Activated naive CD4-positive, alpha-beta T cell treated with anti-CD3 and anti-CD28 coated beads, Interleukin-2, amount 10 ng/mL, durations not matched to agents 7 days and 5 days (primary cell): ENCODE results near the gene KSR1.

Source experiments
- CTCF ChIA-PET: fragments of 350-600 bp; sonication (Branson Sonifier 250); formaldehyde crosslinking; loops from one replicate; lab custom pipeline; 2021; ENCODE audit warnings: antibody characterized with exemption; lab: Charles Lee
- DNase-seq: peaks from one replicate; pipeline ENCODE4 v3.0.0-alpha.2; 2020
- H3K27ac Mint-ChIP-seq: one replicate; pipeline ENCODE4 v1.8.0; 2021; ENCODE audit warnings: mild to moderate bottlenecking, moderate library complexity, mixed read lengths
- H3K27me3 Mint-ChIP-seq: one replicate; pipeline ENCODE4 v1.8.0; 2021; ENCODE audit warnings: mild to moderate bottlenecking, mixed read lengths
- H3K36me3 Mint-ChIP-seq: one replicate; pipeline ENCODE4 v1.8.0; 2021; ENCODE audit warnings: mixed read lengths
- H3K4me1 Mint-ChIP-seq: one replicate; pipeline ENCODE4 v1.8.0; 2021; ENCODE audit warnings: mixed read lengths
- H3K4me3 Mint-ChIP-seq: one replicate; pipeline ENCODE4 v1.8.0; 2021; ENCODE audit warnings: mild to moderate bottlenecking, moderate library complexity, mixed read lengths
- H3K9me3 Mint-ChIP-seq: one replicate; pipeline ENCODE4 v1.8.0; 2021; ENCODE audit warnings: mixed read lengths

KSR1 gene

GRCh38 chr17:27553019-27553511, 96.8 kb downstream of the KSR1 start:
- no peaks in the 10 kb centered on the region for H3K27me3 Mint-ChIP-seq
- peaks cover 21% of the 10 kb centered on the region for H3K36me3 Mint-ChIP-seq
- no peak for DNase-seq
- no peaks in the 10 kb centered on the region for H3K9me3 Mint-ChIP-seq
- H3K4me3 Mint-ChIP-seq: no peak overlapping the region
- H3K27ac Mint-ChIP-seq: no peak overlapping the region
- CTCF ChIA-PET: interaction anchor here (0.9 to 1.0 kb wide), 2 partner anchors 46 to 97 kb away, joined by 3 read pairs; partner anchors contain the start of gene KSR1
- H3K4me1 Mint-ChIP-seq: peaks cover 20% of the 10 kb centered on the region

GRCh38 chr17:27554152-27554551, 97.9 kb downstream of the KSR1 start:
- no peak for DNase-seq
- Mint-ChIP-seq H3K36me3 (peaks cover 22% of the 10 kb centered on the region), H3K27ac (no peak overlapping the region), H3K27me3 (no peaks in the 10 kb centered on the region), H3K9me3 (no peaks in the 10 kb centered on the region), H3K4me1 (peaks cover 20% of the 10 kb centered on the region), H3K4me3 (no peak overlapping the region)
- CTCF ChIA-PET: interaction anchor here (0.9 kb wide), 1 partner anchor 98 kb away, joined by 3 read pairs; the partner anchor contains the start of gene KSR1

DNA sequence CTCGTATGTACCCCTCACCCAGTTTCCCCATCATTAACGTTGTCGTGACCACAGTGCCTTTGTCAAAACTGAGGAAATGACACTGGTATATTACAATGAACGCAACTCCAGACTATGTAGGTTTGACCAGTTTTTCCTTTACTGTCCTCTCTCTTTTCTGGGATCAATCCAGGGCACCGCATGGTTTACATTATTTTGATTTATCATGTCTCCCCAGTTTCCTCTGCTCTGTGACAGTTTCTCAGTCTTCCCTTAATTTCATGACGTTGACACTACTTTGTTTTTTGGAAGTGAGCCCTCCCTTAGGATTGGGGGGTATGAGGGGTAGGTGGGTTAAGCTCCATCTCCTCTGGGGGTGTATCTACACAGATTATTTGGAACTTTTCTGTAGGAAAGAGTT, 98.7 kb downstream of the KSR1 start:
- H3K36me3 Mint-ChIP-seq: peaks cover 27% of the 10 kb centered on the region
- CTCF ChIA-PET: no interaction called here
- H3K4me1 Mint-ChIP-seq: peaks cover 20% of the 10 kb centered on the region
- no peaks in the 10 kb centered on the region for H3K27me3 Mint-ChIP-seq
- no peak overlapping the region for H3K4me3 Mint-ChIP-seq
- H3K27ac Mint-ChIP-seq: no peak overlapping the region
- no peaks in the 10 kb centered on the region for H3K9me3 Mint-ChIP-seq
- no peak for DNase-seq

GRCh38 chr17:27555339-27555738, 99.1 kb downstream of the KSR1 start:
- no peak for DNase-seq
- H3K27ac Mint-ChIP-seq: no peak overlapping the region

GRCh38 chr17:27558341-27558740, 102.1 kb downstream of the KSR1 start:
- Mint-ChIP-seq H3K9me3 (no peaks in the 10 kb centered on the region), H3K4me3 (no peak overlapping the region), H3K27ac (no peak overlapping the region), H3K4me1 (peaks cover 18% of the 10 kb centered on the region), H3K36me3 (peaks cover 30% of the 10 kb centered on the region), H3K27me3 (no peaks in the 10 kb centered on the region)
- no peak for DNase-seq
- CTCF ChIA-PET: no interaction called here

More at GRCh38 chr17:27555339-27555738, 99.1 kb downstream of the KSR1 start:
- CTCF ChIA-PET: no interaction called here
- no peak overlapping the region for H3K4me3 Mint-ChIP-seq
- no peaks in the 10 kb centered on the region for H3K27me3 Mint-ChIP-seq
- H3K9me3 Mint-ChIP-seq: no peaks in the 10 kb centered on the region
- peaks cover 20% of the 10 kb centered on the region for H3K4me1 Mint-ChIP-seq
- peaks cover 27% of the 10 kb centered on the region for H3K36me3 Mint-ChIP-seq

DNA sequence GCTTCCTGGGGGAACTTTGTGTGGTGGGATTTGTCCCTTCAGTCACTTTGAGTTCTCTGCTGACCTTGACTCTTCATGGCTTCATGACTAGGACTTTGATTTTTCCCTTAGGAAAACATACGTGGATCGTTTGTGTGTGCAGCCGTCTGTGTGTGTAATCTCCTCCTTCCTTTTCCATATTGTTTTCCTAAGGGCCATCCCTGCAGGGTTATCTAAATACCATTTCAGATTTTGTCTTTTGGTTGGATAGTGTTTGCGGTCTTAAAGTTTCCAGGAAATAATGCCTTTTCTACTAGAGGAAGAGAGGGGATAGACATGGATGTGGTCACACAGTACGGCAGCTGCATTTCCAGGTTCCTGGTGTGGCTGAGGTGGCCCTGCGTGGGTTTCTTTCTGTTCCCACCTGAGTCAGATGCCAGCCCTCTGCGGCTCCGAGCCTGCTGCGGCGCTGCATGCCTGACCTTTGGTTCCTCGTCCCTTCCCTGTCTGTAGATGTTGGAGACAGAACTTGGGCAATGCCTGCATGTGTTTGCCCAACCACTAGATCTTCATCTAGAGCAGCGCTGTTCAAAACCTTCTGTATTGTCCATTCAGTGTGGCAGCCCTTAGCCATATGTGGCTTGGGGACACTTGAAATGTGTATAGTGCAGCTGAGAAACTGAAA, 102.7 kb downstream of the KSR1 start:
- H3K4me1 Mint-ChIP-seq: peaks cover 23% of the 10 kb centered on the region
- peaks cover 2% of the 10 kb centered on the region for H3K9me3 Mint-ChIP-seq
- no peak overlapping the region for H3K27ac Mint-ChIP-seq
- CTCF ChIA-PET: interaction anchor here (1.2 kb wide), 1 partner anchor 92 kb away, joined by 4 read pairs; no protein-coding TSS in a partner anchor
- H3K36me3 Mint-ChIP-seq: peaks cover 34% of the 10 kb centered on the region
- H3K4me3 Mint-ChIP-seq: no peak overlapping the region
- no peak for DNase-seq
- no peaks in the 10 kb centered on the region for H3K27me3 Mint-ChIP-seq

- CTCF ChIA-PET: interaction anchor here (0.8 to 1.2 kb wide), 2 partner anchors 9 to 93 kb away, joined by 3 to 4 read pairs; no protein-coding TSS in a partner anchor
- peaks cover 38% of the 10 kb centered on the region for H3K36me3 Mint-ChIP-seq
- H3K4me3 Mint-ChIP-seq: no peak overlapping the region
- H3K27me3 Mint-ChIP-seq: no peaks in the 10 kb centered on the region
- H3K9me3 Mint-ChIP-seq: peaks cover 2% of the 10 kb centered on the region
- no peak for DNase-seq
- no peak overlapping the region for H3K27ac Mint-ChIP-seq
- H3K4me1 Mint-ChIP-seq: peaks cover 29% of the 10 kb centered on the region
These were observed 103.5 kb downstream of the KSR1 start for GRCh38 chr17:27559506-27560481.

GRCh38 chr17:27560668-27561067, 104.4 kb downstream of the KSR1 start:
- no peak overlapping the region for H3K27ac Mint-ChIP-seq
- peaks cover 28% of the 10 kb centered on the region for H3K4me1 Mint-ChIP-seq
- H3K36me3 Mint-ChIP-seq: peaks cover 33% of the 10 kb centered on the region
- H3K4me3 Mint-ChIP-seq: no peak overlapping the region
- no peak for DNase-seq
- H3K27me3 Mint-ChIP-seq: no peaks in the 10 kb centered on the region
- peaks cover 2% of the 10 kb centered on the region for H3K9me3 Mint-ChIP-seq
- CTCF ChIA-PET: interaction anchor here (0.8 kb wide), 1 partner anchor 8 kb away, joined by 3 read pairs; no protein-coding TSS in a partner anchor

- Mint-ChIP-seq H3K4me1 (peaks cover 42% of the 10 kb centered on the region), H3K27me3 (no peaks in the 10 kb centered on the region), H3K9me3 (peaks cover 2% of the 10 kb centered on the region), H3K36me3 (peaks cover 34% of the 10 kb centered on the region), H3K27ac (peak overlapping the region; percentile 49), H3K4me3 (no peak overlapping the region)
- no peak for DNase-seq
- CTCF ChIA-PET: interaction anchor here (1.1 to 1.2 kb wide), 2 partner anchors 12 to 14 kb away, joined by 3 to 4 read pairs; no protein-coding TSS in a partner anchor
These were observed 106.7 kb downstream of the KSR1 start for GRCh38 chr17:27562777-27563455.

DNA sequence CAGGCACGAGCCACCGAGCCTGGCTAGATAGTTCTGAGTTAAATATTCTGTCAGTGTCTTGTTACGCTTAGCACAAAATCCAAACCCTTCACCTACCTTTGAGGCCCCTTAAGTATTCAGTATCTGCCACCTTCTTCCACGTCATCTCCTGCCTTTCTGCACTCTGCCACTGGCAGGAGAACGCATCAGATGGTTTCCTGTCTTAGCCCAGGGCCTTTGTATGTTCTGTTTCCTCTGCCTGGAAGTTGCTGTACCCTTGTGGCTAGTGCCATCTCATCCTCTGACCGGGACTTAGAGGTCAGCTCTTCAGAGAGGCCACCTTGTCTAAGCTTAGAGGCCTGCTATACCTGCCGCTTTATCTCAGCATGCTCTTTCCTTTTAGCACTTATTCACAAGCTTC, 107.3 kb downstream of the KSR1 start:
- H3K27me3 Mint-ChIP-seq: no peaks in the 10 kb centered on the region
- no peak overlapping the region for H3K4me3 Mint-ChIP-seq
- DNase-seq: no peak
- H3K27ac Mint-ChIP-seq: peak overlapping the region; percentile 49
- H3K4me1 Mint-ChIP-seq: peaks cover 42% of the 10 kb centered on the region
- CTCF ChIA-PET: interaction anchor here (1.1 to 1.9 kb wide), 4 partner anchors 13 to 327 kb away, joined by 3 to 5 read pairs (median 4); no protein-coding TSS in a partner anchor
- H3K9me3 Mint-ChIP-seq: peaks cover 2% of the 10 kb centered on the region
- H3K36me3 Mint-ChIP-seq: peaks cover 31% of the 10 kb centered on the region

DNA sequence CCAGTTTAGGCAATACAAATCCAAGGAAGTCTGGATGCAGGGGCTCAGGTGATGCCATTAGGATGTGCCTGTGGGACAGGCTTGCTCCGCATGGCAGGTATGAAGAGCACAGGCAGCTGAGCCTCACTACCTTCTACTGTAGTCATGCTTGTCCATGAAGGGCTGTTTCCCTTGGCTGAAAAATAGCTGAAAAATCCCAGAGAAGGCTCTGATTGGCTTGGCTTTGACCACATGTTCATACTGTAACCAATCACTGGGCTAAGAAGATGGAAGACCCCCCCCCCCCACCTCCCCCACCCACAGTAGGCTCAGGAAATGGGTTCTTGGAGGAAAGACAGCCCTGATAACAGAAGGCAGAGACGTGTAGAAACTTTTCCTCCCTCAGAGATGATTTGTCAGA, 108.2 kb downstream of the KSR1 start:
- CTCF ChIA-PET: interaction anchor here (0.8 to 1.9 kb wide), 3 partner anchors 14 to 328 kb away, joined by 3 to 5 read pairs (median 5); no protein-coding TSS in a partner anchor
- peaks cover 2% of the 10 kb centered on the region for H3K9me3 Mint-ChIP-seq
- no peak overlapping the region for H3K27ac Mint-ChIP-seq
- H3K27me3 Mint-ChIP-seq: no peaks in the 10 kb centered on the region
- H3K4me3 Mint-ChIP-seq: no peak overlapping the region
- peaks cover 47% of the 10 kb centered on the region for H3K4me1 Mint-ChIP-seq
- peaks cover 30% of the 10 kb centered on the region for H3K36me3 Mint-ChIP-seq
- no peak for DNase-seq

- Mint-ChIP-seq H3K9me3 (peaks cover 2% of the 10 kb centered on the region), H3K36me3 (peaks cover 27% of the 10 kb centered on the region), H3K27me3 (no peaks in the 10 kb centered on the region), H3K27ac (no peak overlapping the region), H3K4me3 (no peak overlapping the region), H3K4me1 (peaks cover 53% of the 10 kb centered on the region)
- no peak for DNase-seq
- CTCF ChIA-PET: interaction anchor here (0.6 to 3.4 kb wide), 4 partner anchors 12 to 96 kb away, joined by 3 to 18 read pairs (median 7); no protein-coding TSS in a partner anchor
These were observed 109.8 kb downstream of the KSR1 start for GRCh38 chr17:27565874-27566670.
